Measurements from ENCODE around the gene NCOA1.

DNA sequence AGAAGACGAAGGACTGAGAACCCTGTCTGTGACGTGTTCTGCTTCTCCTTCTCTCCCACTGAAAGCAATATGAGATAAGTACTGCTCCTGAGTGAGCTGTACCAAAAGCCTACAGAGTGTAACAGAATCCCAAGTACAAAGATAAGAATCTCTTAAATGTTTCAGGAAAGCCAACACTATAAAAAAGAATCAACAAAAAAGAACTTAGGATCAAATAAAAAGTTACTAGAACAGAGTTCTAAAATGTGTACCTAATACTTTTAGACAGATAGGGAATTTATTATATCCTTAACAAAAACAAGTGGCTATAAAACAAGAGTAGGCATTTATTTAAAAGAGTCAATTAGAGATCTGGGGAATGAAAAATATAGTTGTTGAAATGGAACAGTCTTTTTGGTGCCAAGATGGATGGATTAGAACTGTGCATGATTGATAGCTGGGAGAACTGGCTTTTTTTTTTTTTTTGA lies 49.0 kb downstream of the NCOA1 start:
- TF ChIP-seq ELF4 (IDR thresholded peaks at IDR 0.05) (no peak), BHLHE40 (IDR thresholded peaks at IDR 0.05; ENCODE audit: borderline replicate concordance) (no peak), ARNT (IDR thresholded peaks at IDR 0.05) (peak; percentile 20; the same call in 1 of the 2 replicates), SP1 (IDR thresholded peaks at IDR 0.05) (no peak), ZNF384 (IDR thresholded peaks at IDR 0.05) (peak; percentile 97)
- TF ChIP-seq, protein P1, sequence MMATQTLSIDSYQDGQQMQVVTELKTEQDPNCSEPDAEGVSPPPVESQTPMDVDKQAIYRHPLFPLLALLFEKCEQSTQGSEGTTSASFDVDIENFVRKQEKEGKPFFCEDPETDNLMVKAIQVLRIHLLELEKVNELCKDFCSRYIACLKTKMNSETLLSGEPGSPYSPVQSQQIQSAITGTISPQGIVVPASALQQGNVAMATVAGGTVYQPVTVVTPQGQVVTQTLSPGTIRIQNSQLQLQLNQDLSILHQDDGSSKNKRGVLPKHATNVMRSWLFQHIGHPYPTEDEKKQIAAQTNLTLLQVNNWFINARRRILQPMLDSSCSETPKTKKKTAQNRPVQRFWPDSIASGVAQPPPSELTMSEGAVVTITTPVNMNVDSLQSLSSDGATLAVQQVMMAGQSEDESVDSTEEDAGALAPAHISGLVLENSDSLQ (IDR thresholded peaks at IDR 0.05), result peak; percentile 96

Measured in HEK293T (cell line).